Measurements from ENCODE around the gene CLEC1B.
"Not testable (repeated sequence)": the region's sequence is repeated elsewhere in the genome, so short reads cannot be mapped to it uniquely, and the experiment has no call there.

Gene CLEC1B

GRCh38 chr12:9975614-9976013 lies 23.3 kb downstream of the CLEC1B start:
- Histone ChIP-seq H3K27ac (ENCODE audit: low read depth, low read length, severe bottlenecking) (no peak overlapping the region), H3K4me3 (ENCODE audit: extremely low read depth, insufficient read depth, low read length, poor library complexity, severe bottlenecking) (no peak overlapping the region), H3K4me1 (ENCODE audit: control insufficient read depth, insufficient read depth, low read length, poor library complexity, severe bottlenecking) (no peaks in the 10 kb centered on the region), H3K36me3 (ENCODE audit: control insufficient read depth, insufficient read depth, low read length) (no peaks in the 10 kb centered on the region), H3K9me3 (ENCODE audit: control insufficient read depth, low read length) (peaks cover 12% of the 10 kb centered on the region)
- 94 to 100% methylated on average over 2 of the region's 2 CpGs for WGBS, 2 experiments (ENCODE audit: insufficient coverage in 2 of 2)

- 83 to 100% methylated on average over 1 of the region's 2 CpGs for WGBS, 2 experiments (ENCODE audit: insufficient coverage in 2 of 2)
- not testable (repeated sequence) for H3K4me1 ChIP-seq (ENCODE audit: control insufficient read depth, insufficient read depth, low read length, poor library complexity, severe bottlenecking); H3K36me3 ChIP-seq (ENCODE audit: control insufficient read depth, insufficient read depth, low read length); H3K27ac ChIP-seq (ENCODE audit: low read depth, low read length, severe bottlenecking); H3K4me3 ChIP-seq (ENCODE audit: extremely low read depth, insufficient read depth, low read length, poor library complexity, severe bottlenecking)
- H3K9me3 ChIP-seq (ENCODE audit: control insufficient read depth, low read length), result peaks cover 12% of the 10 kb centered on the region
These were observed 24.2 kb downstream of the CLEC1B start for GRCh38 chr12:9974731-9975130.

GRCh38 chr12:9973949-9974348 lies 25.0 kb downstream of the CLEC1B start:
- 88 to 89% methylated on average over 1 of the region's 1 CpG for WGBS, 2 experiments (ENCODE audit: insufficient coverage in 2 of 2)
- Histone ChIP-seq H3K27ac (ENCODE audit: low read depth, low read length, severe bottlenecking) (no peak overlapping the region), H3K4me1 (ENCODE audit: control insufficient read depth, insufficient read depth, low read length, poor library complexity, severe bottlenecking) (no peaks in the 10 kb centered on the region), H3K4me3 (ENCODE audit: extremely low read depth, insufficient read depth, low read length, poor library complexity, severe bottlenecking) (no peak overlapping the region), H3K36me3 (ENCODE audit: control insufficient read depth, insufficient read depth, low read length) (no peaks in the 10 kb centered on the region), H3K9me3 (ENCODE audit: control insufficient read depth, low read length) (peaks cover 12% of the 10 kb centered on the region)

- Histone ChIP-seq H3K27ac (ENCODE audit: low read depth, low read length, severe bottlenecking) (no peak within 1 kb of the TSS), H3K4me1 (ENCODE audit: control insufficient read depth, insufficient read depth, low read length, poor library complexity, severe bottlenecking) (no peaks in the 10 kb centered on the region), H3K9me3 (ENCODE audit: control insufficient read depth, low read length) (peaks cover 8% of the 10 kb centered on the region), H3K4me3 (ENCODE audit: extremely low read depth, insufficient read depth, low read length, poor library complexity, severe bottlenecking) (no peak within 1 kb of the TSS), H3K36me3 (ENCODE audit: control insufficient read depth, insufficient read depth, low read length) (no peaks in the 10 kb centered on the region)
- 100% methylated on average over 1 of the region's 1 CpG; no CpG with 5 or more reads in 1 of the 2 experiments for WGBS, 2 experiments (ENCODE audit: insufficient coverage in 2 of 2)
These were observed 27.7 kb downstream of the CLEC1B start, which contains the start of gene CLEC12A for GRCh38 chr12:9971181-9971580. Gene CLEC12A (plus strand): TSS chr12:9971409. CDS start chr12:9971597, 188 bp downstream.

- no peak overlapping the region for H3K27ac ChIP-seq (ENCODE audit: low read depth, low read length, severe bottlenecking)
- no peaks in the 10 kb centered on the region for H3K36me3 ChIP-seq (ENCODE audit: control insufficient read depth, insufficient read depth, low read length)
- no peak overlapping the region for H3K4me3 ChIP-seq (ENCODE audit: extremely low read depth, insufficient read depth, low read length, poor library complexity, severe bottlenecking)
- no peaks in the 10 kb centered on the region for H3K4me1 ChIP-seq (ENCODE audit: control insufficient read depth, insufficient read depth, low read length, poor library complexity, severe bottlenecking)
- no CpG with 5 or more reads among the region's 2 CpGs for WGBS, 2 experiments (ENCODE audit: insufficient coverage in 2 of 2)
- H3K9me3 ChIP-seq (ENCODE audit: control insufficient read depth, low read length), result no peaks in the 10 kb centered on the region
These were observed 29.2 kb downstream of the CLEC1B start for GRCh38 chr12:9969673-9970072.

GRCh38 chr12:9961901-9962300 lies 37.0 kb downstream of the CLEC1B start:
- WGBS, 2 experiments (ENCODE audit: insufficient coverage in 2 of 2), result 80 to 88% methylated on average over 1 of the region's 3 CpGs
- Histone ChIP-seq H3K36me3 (ENCODE audit: control insufficient read depth, insufficient read depth, low read length) (no peaks in the 10 kb centered on the region), H3K27ac (ENCODE audit: low read depth, low read length, severe bottlenecking) (no peak overlapping the region), H3K4me1 (ENCODE audit: control insufficient read depth, insufficient read depth, low read length, poor library complexity, severe bottlenecking) (no peaks in the 10 kb centered on the region), H3K4me3 (ENCODE audit: extremely low read depth, insufficient read depth, low read length, poor library complexity, severe bottlenecking) (no peak overlapping the region), H3K9me3 (ENCODE audit: control insufficient read depth, low read length) (no peaks in the 10 kb centered on the region)

GRCh38 chr12:9961106-9961505 lies 37.8 kb downstream of the CLEC1B start:
- Histone ChIP-seq H3K4me1 (ENCODE audit: control insufficient read depth, insufficient read depth, low read length, poor library complexity, severe bottlenecking) (no peaks in the 10 kb centered on the region), H3K4me3 (ENCODE audit: extremely low read depth, insufficient read depth, low read length, poor library complexity, severe bottlenecking) (no peak overlapping the region), H3K27ac (ENCODE audit: low read depth, low read length, severe bottlenecking) (no peak overlapping the region), H3K9me3 (ENCODE audit: control insufficient read depth, low read length) (no peaks in the 10 kb centered on the region), H3K36me3 (ENCODE audit: control insufficient read depth, insufficient read depth, low read length) (no peaks in the 10 kb centered on the region)
- 93% methylated on average over 3 of the region's 3 CpGs; no CpG with 5 or more reads in 1 of the 2 experiments for WGBS, 2 experiments (ENCODE audit: insufficient coverage in 2 of 2)

GRCh38 chr12:9960590-9960989 lies 38.3 kb downstream of the CLEC1B start:
- no peaks in the 10 kb centered on the region for H3K36me3 ChIP-seq (ENCODE audit: control insufficient read depth, insufficient read depth, low read length)
- H3K9me3 ChIP-seq (ENCODE audit: control insufficient read depth, low read length), result no peaks in the 10 kb centered on the region
- H3K4me1 ChIP-seq (ENCODE audit: control insufficient read depth, insufficient read depth, low read length, poor library complexity, severe bottlenecking), result no peaks in the 10 kb centered on the region
- H3K4me3 ChIP-seq (ENCODE audit: extremely low read depth, insufficient read depth, low read length, poor library complexity, severe bottlenecking), result no peak overlapping the region
- 94 to 95% methylated on average over 2 to 3 of the region's 5 CpGs for WGBS, 2 experiments (ENCODE audit: insufficient coverage in 2 of 2)
- no peak overlapping the region for H3K27ac ChIP-seq (ENCODE audit: low read depth, low read length, severe bottlenecking)

GRCh38 chr12:9957834-9958233 lies 41.1 kb downstream of the CLEC1B start:
- Histone ChIP-seq H3K9me3 (ENCODE audit: control insufficient read depth, low read length) (no peaks in the 10 kb centered on the region), H3K4me3 (ENCODE audit: extremely low read depth, insufficient read depth, low read length, poor library complexity, severe bottlenecking) (no peak overlapping the region), H3K27ac (ENCODE audit: low read depth, low read length, severe bottlenecking) (no peak overlapping the region), H3K36me3 (ENCODE audit: control insufficient read depth, insufficient read depth, low read length) (no peaks in the 10 kb centered on the region), H3K4me1 (ENCODE audit: control insufficient read depth, insufficient read depth, low read length, poor library complexity, severe bottlenecking) (no peaks in the 10 kb centered on the region)

GRCh38 chr12:9952954-9953729 lies 45.8 kb downstream of the CLEC1B start:
- H3K9me3 ChIP-seq (ENCODE audit: control insufficient read depth, low read length); H3K27ac ChIP-seq (ENCODE audit: low read depth, low read length, severe bottlenecking); H3K4me1 ChIP-seq (ENCODE audit: control insufficient read depth, insufficient read depth, low read length, poor library complexity, severe bottlenecking); H3K4me3 ChIP-seq (ENCODE audit: extremely low read depth, insufficient read depth, low read length, poor library complexity, severe bottlenecking); H3K36me3 ChIP-seq (ENCODE audit: control insufficient read depth, insufficient read depth, low read length): not testable (repeated sequence)
- WGBS, 2 experiments (ENCODE audit: insufficient coverage in 2 of 2), result no CpG with 5 or more reads among the region's 55 CpGs

- H3K4me3 ChIP-seq (ENCODE audit: extremely low read depth, insufficient read depth, low read length, poor library complexity, severe bottlenecking), result no peak overlapping the region
- 94 to 98% methylated on average over 4 of the region's 5 CpGs for WGBS, 2 experiments (ENCODE audit: insufficient coverage in 2 of 2)
- H3K27ac ChIP-seq (ENCODE audit: low read depth, low read length, severe bottlenecking), result no peak overlapping the region
- H3K9me3 ChIP-seq (ENCODE audit: control insufficient read depth, low read length), result no peaks in the 10 kb centered on the region
- H3K4me1 ChIP-seq (ENCODE audit: control insufficient read depth, insufficient read depth, low read length, poor library complexity, severe bottlenecking), result no peaks in the 10 kb centered on the region
- H3K36me3 ChIP-seq (ENCODE audit: control insufficient read depth, insufficient read depth, low read length), result no peaks in the 10 kb centered on the region
These were observed 47.8 kb downstream of the CLEC1B start for GRCh38 chr12:9951026-9951675.

Data from mesodermal cell (in vitro differentiated cells).